ENCODE results near the gene CACNG4. TPM values are rescaled to one million over a fixed set of nuclear protein-coding genes. Genes with fewer than 3 reads are reported as not detected.

CACNG4 gene
- total RNA-seq, 1 experiment from 2014 or later, result 6.3 TPM

GRCh38 chr17:67035131-67036083, 70.9 kb downstream of the CACNG4 start:
- Histone ChIP-seq H3K79me1 (ENCODE audit: insufficient read depth, low read depth, low read length, poor library complexity, severe bottlenecking) (no peaks in the 10 kb centered on the region), H3T11ph (ENCODE audit: low read length) (no peak overlapping the region), H3K27ac (ENCODE audit: insufficient read length, low read depth, low read length) (no peak overlapping the region), H3K18ac (ENCODE audit: insufficient read length, low read depth, low read length) (no peak overlapping the region), H4K8ac (replicated peaks; ENCODE audit: insufficient read length, low read depth, low read length) (no peak overlapping the region), H2BK20ac (ENCODE audit: low read depth, low read length, poor library complexity, severe bottlenecking) (no peak overlapping the region), H3K14ac (ENCODE audit: insufficient read depth, low read length) (no peak overlapping the region), H3K79me2 (ENCODE audit: insufficient read depth, low read length) (no peaks in the 10 kb centered on the region), H2AFZ (ENCODE audit: low read length) (no peak overlapping the region), H2BK120ac (ENCODE audit: low read depth, low read length, poor library complexity, severe bottlenecking) (no peak overlapping the region), H4K5ac (ENCODE audit: insufficient read length, low read depth, low read length) (no peak overlapping the region), H2BK5ac (ENCODE audit: insufficient read length, low read length) (no peak overlapping the region), H2BK12ac (ENCODE audit: insufficient read length, low read depth, low read length) (no peak overlapping the region), H3K4me1 (ENCODE audit: insufficient read depth, low read length) (no peaks in the 10 kb centered on the region), H3K4me2 (ENCODE audit: insufficient read depth, insufficient read length, low read length) (no peak overlapping the region), H4K20me1 (ENCODE audit: control insufficient read depth, insufficient read depth, insufficient read length) (no peaks in the 10 kb centered on the region), H3K56ac (ENCODE audit: insufficient read length, low read depth, low read length) (no peak overlapping the region), H3K4ac (ENCODE audit: low read depth, low read length) (no peak overlapping the region), H3K23me2 (ENCODE audit: insufficient read length, low read depth, low read length, poor library complexity, severe bottlenecking) (no peaks in the 10 kb centered on the region), H3K9ac (ENCODE audit: extremely low read depth, insufficient read length, low read length) (no peak overlapping the region), H3K23ac (ENCODE audit: insufficient read length, low read depth, low read length) (no peak overlapping the region), H2AK5ac (ENCODE audit: insufficient read length, low read length) (no peak overlapping the region), H2BK15ac (ENCODE audit: low read depth, low read length) (no peak overlapping the region), H3K9me3 (ENCODE audit: control insufficient read depth, low read depth, low read length) (no peaks in the 10 kb centered on the region), H3K27me3 (ENCODE audit: insufficient read depth, low read length) (no peaks in the 10 kb centered on the region), H4K91ac (ENCODE audit: insufficient read length, low read depth, low read length) (no peak overlapping the region)
- H3K27ac Mint-ChIP-seq, result no peak overlapping the region
- no peak for TF ChIP-seq CTCF (conservative IDR thresholded peaks at IDR 0.05)
- no peak overlapping the region for H3K4me3 Mint-ChIP-seq
- WGBS (ENCODE audit: extremely low coverage, insufficient read length, low lambda C conversion rate), result no CpG with 5 or more reads among the region's 11 CpGs
- H3K27me3 Mint-ChIP-seq (ENCODE audit: low read depth), result peaks cover 2% of the 10 kb centered on the region
- no peak for DNase-seq
- peaks cover 0 to 3% (median 0%) of the 10 kb centered on the region in 3 experiments; a peak in 1 of 7 replicates for H3K36me3 Mint-ChIP-seq (ENCODE audit: insufficient read depth in 1 of 3, low read depth in 3 of 3)
- H3K9me3 Mint-ChIP-seq, result peaks cover 0 to 2% of the 10 kb centered on the region in 2 experiments; a peak in 2 of 5 replicates
- peaks cover 7 to 8% of the 10 kb centered on the region in 2 experiments; a peak in 3 of 4 replicates for H3K4me1 Mint-ChIP-seq

Data from H9 (cell line).